Stomach (tissue), 4 donors: Measurements from ENCODE around the gene LTB4R.

Source experiments
- CTCF ChIP-seq, 7 experiments: fragments of 450-650 bp in 4 of 7; fragments of 200-600 bp in 3 of 7; sonication (generic) in 3 of 7; IDR thresholded peaks; one replicate each; pipeline ENCODE4 v1.5.1; 2016 to 2019; ENCODE audit warnings: antibody characterized with exemption in 7 of 7, control low read depth in 2 of 7, mild to moderate bottlenecking in 1 of 7
- POLR2A ChIP-seq, 4 donors: fragments of 450-650 bp; IDR thresholded peaks; one replicate each; pipeline ENCODE4 v1.6.1; 2016; ENCODE audit warnings: antibody characterized with exemption in 4 of 4, control low read depth in 2 of 4, mild to moderate bottlenecking in 1 of 4, moderate library complexity in 1 of 4
- POLR2AphosphoS5 ChIP-seq, 3 donors: sonication (generic); formaldehyde crosslinking; IDR thresholded peaks; one replicate each; pipeline ENCODE4 v1.6.1; 2016; ENCODE audit warnings: antibody characterized with exemption in 3 of 3

DNA sequence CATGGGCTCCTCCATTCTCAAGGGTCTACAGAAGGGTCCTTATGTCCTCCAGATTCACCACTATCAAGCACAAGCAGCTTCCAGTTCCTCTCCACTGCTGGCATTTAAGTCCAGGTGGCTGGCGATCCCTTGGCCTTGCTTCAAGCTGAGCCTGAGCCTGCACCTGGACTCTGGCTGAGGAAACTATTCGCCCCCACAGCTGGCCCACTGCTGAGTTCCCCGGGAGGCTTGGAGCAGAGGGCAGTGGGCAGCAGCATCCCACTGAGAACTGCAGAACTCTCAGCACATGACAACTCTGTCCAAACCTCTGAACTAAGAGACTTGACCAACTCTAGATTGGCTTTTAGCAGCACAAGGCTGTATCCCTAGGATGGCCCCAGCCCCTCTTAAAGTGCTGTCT, 28.6 kb upstream of the LTB4R start:
- TF ChIP-seq CTCF (IDR thresholded peaks at IDR 0.05) (no peak), POLR2A (IDR thresholded peaks at IDR 0.05) (no peak), POLR2AphosphoS5 (IDR thresholded peaks at IDR 0.05) (no peak)
